GM23338 (cell line): ENCODE results near the gene SLC6A12.

Source experiments
- EZH2 ChIP-seq: fragments of 200-600 bp; sonication (generic); IDR thresholded peaks from one replicate; pipeline ENCODE4 v1.8.0; 2017; ENCODE audit warnings: antibody characterized with exemption, mild to moderate bottlenecking, low read depth; ENCODE audit not compliant: unreplicated experiment
- POLR2AphosphoS5 ChIP-seq: IDR thresholded peaks from 2 replicates; pipeline ENCODE4 v1.6.1; 2016; ENCODE audit warnings: antibody characterized with exemption, low read depth
- TF ChIP-seq, protein P1 (sequence below), 2 experiments: fragments of 200-600 bp in 1 of 2; sonication (generic) in 1 of 2; conservative IDR thresholded peaks; 2 replicates each; pipeline versions ENCODE4 v1.5.1 to v1.6.1; 2016 to 2017; ENCODE audit warnings: antibody characterized with exemption in 2 of 2, low read depth in 2 of 2, mild to moderate bottlenecking in 2 of 2, moderate library complexity in 1 of 2
- TF ChIP-seq, protein P2 (sequence below): IDR thresholded peaks from one replicate; pipeline ENCODE4 v1.6.1; 2018; ENCODE audit warnings: antibody characterized with exemption; ENCODE audit not compliant: unreplicated experiment

DNA sequence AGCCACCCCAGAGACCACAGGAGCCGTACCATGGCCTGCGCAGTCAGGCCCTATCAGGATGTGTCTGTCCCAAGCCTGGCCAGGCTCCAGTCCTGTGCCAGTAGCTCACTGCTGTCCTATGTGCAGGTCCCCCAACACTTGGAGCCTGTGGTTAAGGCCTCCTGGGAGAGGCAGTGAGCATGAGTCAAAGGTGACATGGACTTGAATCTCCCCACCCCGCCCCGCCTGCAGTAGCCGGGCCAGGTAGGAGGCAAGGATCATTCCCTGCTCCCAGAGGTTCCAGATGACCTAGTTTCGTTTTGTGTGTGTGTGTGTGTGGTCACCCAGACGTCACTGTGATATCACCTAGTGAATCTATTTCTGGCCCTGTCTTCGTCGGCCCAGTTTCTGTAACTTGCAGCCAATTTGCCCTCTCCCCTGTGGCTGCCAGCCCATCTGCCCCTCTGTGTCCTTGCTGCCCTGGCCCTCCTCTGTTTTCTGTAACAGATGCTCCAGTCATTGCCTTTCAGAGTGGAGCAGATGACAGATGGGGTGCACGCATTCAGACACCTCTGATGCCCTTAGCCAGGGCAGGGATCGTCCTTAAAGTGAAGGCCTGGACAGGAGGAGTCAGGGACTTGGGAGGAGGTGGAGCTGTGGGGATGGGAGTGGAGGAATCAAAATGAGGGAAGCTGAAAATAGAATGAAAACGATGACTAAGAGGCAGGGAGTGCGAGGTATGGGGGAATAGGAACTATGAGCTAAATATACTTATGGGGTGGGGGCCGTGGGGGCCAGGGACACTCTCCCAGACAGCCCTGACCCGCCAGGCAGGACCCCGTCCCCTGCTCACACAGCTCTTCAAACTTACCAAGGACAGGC, 37.4 kb downstream of the SLC6A12 start:
- TF ChIP-seq POLR2AphosphoS5 (no peak), EZH2 (no peak)
- TF ChIP-seq, protein P1, sequence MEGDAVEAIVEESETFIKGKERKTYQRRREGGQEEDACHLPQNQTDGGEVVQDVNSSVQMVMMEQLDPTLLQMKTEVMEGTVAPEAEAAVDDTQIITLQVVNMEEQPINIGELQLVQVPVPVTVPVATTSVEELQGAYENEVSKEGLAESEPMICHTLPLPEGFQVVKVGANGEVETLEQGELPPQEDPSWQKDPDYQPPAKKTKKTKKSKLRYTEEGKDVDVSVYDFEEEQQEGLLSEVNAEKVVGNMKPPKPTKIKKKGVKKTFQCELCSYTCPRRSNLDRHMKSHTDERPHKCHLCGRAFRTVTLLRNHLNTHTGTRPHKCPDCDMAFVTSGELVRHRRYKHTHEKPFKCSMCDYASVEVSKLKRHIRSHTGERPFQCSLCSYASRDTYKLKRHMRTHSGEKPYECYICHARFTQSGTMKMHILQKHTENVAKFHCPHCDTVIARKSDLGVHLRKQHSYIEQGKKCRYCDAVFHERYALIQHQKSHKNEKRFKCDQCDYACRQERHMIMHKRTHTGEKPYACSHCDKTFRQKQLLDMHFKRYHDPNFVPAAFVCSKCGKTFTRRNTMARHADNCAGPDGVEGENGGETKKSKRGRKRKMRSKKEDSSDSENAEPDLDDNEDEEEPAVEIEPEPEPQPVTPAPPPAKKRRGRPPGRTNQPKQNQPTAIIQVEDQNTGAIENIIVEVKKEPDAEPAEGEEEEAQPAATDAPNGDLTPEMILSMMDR (conservative IDR thresholded peaks at IDR 0.05; ENCODE audit: low read depth in 2 of 2): no peak
- TF ChIP-seq, protein P2, sequence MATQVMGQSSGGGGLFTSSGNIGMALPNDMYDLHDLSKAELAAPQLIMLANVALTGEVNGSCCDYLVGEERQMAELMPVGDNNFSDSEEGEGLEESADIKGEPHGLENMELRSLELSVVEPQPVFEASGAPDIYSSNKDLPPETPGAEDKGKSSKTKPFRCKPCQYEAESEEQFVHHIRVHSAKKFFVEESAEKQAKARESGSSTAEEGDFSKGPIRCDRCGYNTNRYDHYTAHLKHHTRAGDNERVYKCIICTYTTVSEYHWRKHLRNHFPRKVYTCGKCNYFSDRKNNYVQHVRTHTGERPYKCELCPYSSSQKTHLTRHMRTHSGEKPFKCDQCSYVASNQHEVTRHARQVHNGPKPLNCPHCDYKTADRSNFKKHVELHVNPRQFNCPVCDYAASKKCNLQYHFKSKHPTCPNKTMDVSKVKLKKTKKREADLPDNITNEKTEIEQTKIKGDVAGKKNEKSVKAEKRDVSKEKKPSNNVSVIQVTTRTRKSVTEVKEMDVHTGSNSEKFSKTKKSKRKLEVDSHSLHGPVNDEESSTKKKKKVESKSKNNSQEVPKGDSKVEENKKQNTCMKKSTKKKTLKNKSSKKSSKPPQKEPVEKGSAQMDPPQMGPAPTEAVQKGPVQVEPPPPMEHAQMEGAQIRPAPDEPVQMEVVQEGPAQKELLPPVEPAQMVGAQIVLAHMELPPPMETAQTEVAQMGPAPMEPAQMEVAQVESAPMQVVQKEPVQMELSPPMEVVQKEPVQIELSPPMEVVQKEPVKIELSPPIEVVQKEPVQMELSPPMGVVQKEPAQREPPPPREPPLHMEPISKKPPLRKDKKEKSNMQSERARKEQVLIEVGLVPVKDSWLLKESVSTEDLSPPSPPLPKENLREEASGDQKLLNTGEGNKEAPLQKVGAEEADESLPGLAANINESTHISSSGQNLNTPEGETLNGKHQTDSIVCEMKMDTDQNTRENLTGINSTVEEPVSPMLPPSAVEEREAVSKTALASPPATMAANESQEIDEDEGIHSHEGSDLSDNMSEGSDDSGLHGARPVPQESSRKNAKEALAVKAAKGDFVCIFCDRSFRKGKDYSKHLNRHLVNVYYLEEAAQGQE: no peak
